AG20443 (cell line): ENCODE measurements around the gene KDM4C.

Experiments
- DNase-seq: peaks from one replicate; pipeline ENCODE4 v3.0.0; 2012; ENCODE audit warnings: low spot score, mixed read lengths

Gene KDM4C

GRCh38 chr9:6869081-6869948 lies 111.5 kb downstream of the KDM4C start:
- DNase-seq: no peak

GRCh38 chr9:6870149-6870548 lies 112.4 kb downstream of the KDM4C start:
- DNase-seq: no peak

- DNase-seq: no peak
These were observed 113.1 kb downstream of the KDM4C start for GRCh38 chr9:6870650-6871477.

GRCh38 chr9:6873857-6874256 lies 116.1 kb downstream of the KDM4C start:
- no peak for DNase-seq

- DNase-seq: no peak
These were observed 118.6 kb downstream of the KDM4C start for GRCh38 chr9:6876195-6876894.

GRCh38 chr9:6877671-6878161 lies 119.9 kb downstream of the KDM4C start:
- peak; percentile 66 for DNase-seq

- DNase-seq: no peak
These were observed 122.9 kb downstream of the KDM4C start for GRCh38 chr9:6880626-6881025.

GRCh38 chr9:6884101-6884500 lies 126.3 kb downstream of the KDM4C start:
- no peak for DNase-seq

- no peak for DNase-seq
These were observed 127.2 kb downstream of the KDM4C start for GRCh38 chr9:6884990-6885389.

- DNase-seq: no peak
These were observed 129.3 kb downstream of the KDM4C start for GRCh38 chr9:6887051-6887450.

GRCh38 chr9:6889868-6890267 lies 132.1 kb downstream of the KDM4C start:
- DNase-seq: no peak

GRCh38 chr9:6893350-6894131 lies 135.8 kb downstream of the KDM4C start:
- no peak for DNase-seq

- no peak for DNase-seq
These were observed 136.4 kb downstream of the KDM4C start for GRCh38 chr9:6894135-6894534.

GRCh38 chr9:6895754-6896153 lies 138.0 kb downstream of the KDM4C start:
- DNase-seq: no peak

GRCh38 chr9:6896562-6896961 lies 138.8 kb downstream of the KDM4C start:
- no peak for DNase-seq

- no peak for DNase-seq
These were observed 139.5 kb downstream of the KDM4C start for GRCh38 chr9:6897207-6897822.

- no peak for DNase-seq
These were observed 140.1 kb downstream of the KDM4C start for GRCh38 chr9:6897898-6898302.

GRCh38 chr9:6899274-6899673 lies 141.5 kb downstream of the KDM4C start:
- no peak for DNase-seq

GRCh38 chr9:6900440-6900883 lies 142.7 kb downstream of the KDM4C start:
- no peak for DNase-seq

GRCh38 chr9:6901180-6901579 lies 143.4 kb downstream of the KDM4C start:
- no peak for DNase-seq

GRCh38 chr9:6902423-6902822 lies 144.7 kb downstream of the KDM4C start:
- peak; percentile 21 for DNase-seq
